GM18951 (cell line): Measurements from ENCODE around the gene RHBDD3.

Source experiments
- POLR2A ChIP-seq: IDR thresholded peaks from 4 replicates; pipeline ENCODE4 v1.6.1; 2011; ENCODE audit warnings: mild to moderate bottlenecking; ENCODE audit not compliant: insufficient read length, insufficient read depth; ENCODE audit errors: extremely low read depth
- in situ Hi-C: fragments of 300-500 bp; cut with MboI; formaldehyde crosslinking; loops from one replicate; pipeline ENCODE4 v1.12.0; 2022; ENCODE audit warnings: low sequenced_read_pairs, mixed read lengths, inconsistent platforms; ENCODE audit not compliant: unreplicated experiment

RHBDD3 gene

GRCh38 chr22:29217827-29218757 is 49.7 kb downstream of the RHBDD3 start:
- in situ Hi-C loops = no loop called here
- no peak for TF ChIP-seq POLR2A

GRCh38 chr22:29216873-29217666 is 50.7 kb downstream of the RHBDD3 start:
- TF ChIP-seq POLR2A = no peak
- in situ Hi-C loops = no loop called here

- TF ChIP-seq POLR2A = no peak
- in situ Hi-C loops = no loop called here
Observed at GRCh38 chr22:29216011-29216872, 51.5 kb downstream of the RHBDD3 start.

GRCh38 chr22:29215012-29215860 is 52.5 kb downstream of the RHBDD3 start:
- no peak for TF ChIP-seq POLR2A
- in situ Hi-C loops = no loop called here

- in situ Hi-C loops = no loop called here
- TF ChIP-seq POLR2A = no peak
Observed at GRCh38 chr22:29214232-29214631, 53.5 kb downstream of the RHBDD3 start.

- in situ Hi-C loops = no loop called here
- no peak for TF ChIP-seq POLR2A
Observed at GRCh38 chr22:29213493-29213892, 54.3 kb downstream of the RHBDD3 start.

GRCh38 chr22:29212743-29213142 is 55.0 kb downstream of the RHBDD3 start:
- in situ Hi-C loops = no loop called here

GRCh38 chr22:29211466-29211865 is 56.3 kb downstream of the RHBDD3 start:
- TF ChIP-seq POLR2A = no peak
- in situ Hi-C loops = no loop called here

More at GRCh38 chr22:29212743-29213142, 55.0 kb downstream of the RHBDD3 start:
- no peak for TF ChIP-seq POLR2A

- in situ Hi-C loops = no loop called here
- no peak for TF ChIP-seq POLR2A
Observed at GRCh38 chr22:29211066-29211465, 56.7 kb downstream of the RHBDD3 start.
